Gastroesophageal sphincter (tissue), 3 donors: ENCODE measurements around the gene RAP1GAP2.

Experiments used
- CTCF ChIP-seq, 4 experiments: fragments of 200-600 bp in 2 of 4; fragments of 450-650 bp in 2 of 4; sonication (generic) in 1 of 4; IDR thresholded peaks; one replicate each; pipeline ENCODE4 v1.5.1; 2017 to 2019; ENCODE audit warnings: antibody characterized with exemption in 4 of 4, mild to moderate bottlenecking in 2 of 4, moderate library complexity in 2 of 4
- POLR2A ChIP-seq, 2 donors: fragments of 450-650 bp; IDR thresholded peaks; one replicate each; pipeline ENCODE4 v1.6.1; 2017; ENCODE audit warnings: antibody characterized with exemption in 2 of 2, mild to moderate bottlenecking in 2 of 2, moderate library complexity in 1 of 2

GRCh38 chr17:2912754-2913153 lies 116.5 kb downstream of the RAP1GAP2 start:
- TF ChIP-seq CTCF (IDR thresholded peaks at IDR 0.05) (no peak), POLR2A (IDR thresholded peaks at IDR 0.05) (no peak)
